ENCODE results near the gene KCTD14.

DNA sequence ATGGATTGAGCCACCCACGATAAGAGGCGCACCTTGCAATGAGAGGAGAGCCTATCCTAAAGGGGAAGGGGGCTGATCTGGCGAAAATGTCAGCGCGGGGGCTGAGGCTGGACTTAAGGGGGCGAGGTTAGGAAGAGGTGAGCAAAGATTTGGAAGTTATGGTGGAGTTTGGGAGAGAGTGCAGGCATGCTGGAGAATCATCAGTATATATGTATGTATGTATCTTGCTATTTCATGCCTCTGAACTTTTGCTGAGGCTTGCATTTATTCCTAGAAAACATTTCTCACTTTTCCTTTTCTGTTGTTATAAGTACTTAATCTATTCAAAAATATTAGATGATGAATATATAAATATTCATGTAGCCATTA, 23.4 kb upstream of the KCTD14 start:
- TF ChIP-seq, protein P1, sequence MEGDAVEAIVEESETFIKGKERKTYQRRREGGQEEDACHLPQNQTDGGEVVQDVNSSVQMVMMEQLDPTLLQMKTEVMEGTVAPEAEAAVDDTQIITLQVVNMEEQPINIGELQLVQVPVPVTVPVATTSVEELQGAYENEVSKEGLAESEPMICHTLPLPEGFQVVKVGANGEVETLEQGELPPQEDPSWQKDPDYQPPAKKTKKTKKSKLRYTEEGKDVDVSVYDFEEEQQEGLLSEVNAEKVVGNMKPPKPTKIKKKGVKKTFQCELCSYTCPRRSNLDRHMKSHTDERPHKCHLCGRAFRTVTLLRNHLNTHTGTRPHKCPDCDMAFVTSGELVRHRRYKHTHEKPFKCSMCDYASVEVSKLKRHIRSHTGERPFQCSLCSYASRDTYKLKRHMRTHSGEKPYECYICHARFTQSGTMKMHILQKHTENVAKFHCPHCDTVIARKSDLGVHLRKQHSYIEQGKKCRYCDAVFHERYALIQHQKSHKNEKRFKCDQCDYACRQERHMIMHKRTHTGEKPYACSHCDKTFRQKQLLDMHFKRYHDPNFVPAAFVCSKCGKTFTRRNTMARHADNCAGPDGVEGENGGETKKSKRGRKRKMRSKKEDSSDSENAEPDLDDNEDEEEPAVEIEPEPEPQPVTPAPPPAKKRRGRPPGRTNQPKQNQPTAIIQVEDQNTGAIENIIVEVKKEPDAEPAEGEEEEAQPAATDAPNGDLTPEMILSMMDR (IDR thresholded peaks at IDR 0.05; ENCODE audit: low read length), result 0 out of 2 replicates have a peak, but pooled peaks have one; percentile 1
- no peak for TF ChIP-seq EZH2phosphoT487 (IDR thresholded peaks at IDR 0.05; ENCODE audit: low read length)
- TF ChIP-seq EZH2 (optimal IDR thresholded peaks at IDR 0.05; ENCODE audit: low read depth, low read length), result no peak

Data from MM.1S (cell line).